Stimulated activated CD8-positive, alpha-beta memory T cell treated with anti-CD3 and anti-CD28 coated beads, Interleukin-15, amount 100 ng/mL, for 48 hours (primary cell): ENCODE results near the gene PLEKHB1.

Experiments used
- DNase-seq, 2 donors: peaks; one replicate each; pipeline ENCODE4 v3.0.0-alpha.2; 2020; ENCODE audit warnings: low read depth in 2 of 2

The PLEKHB1 gene, protein sequence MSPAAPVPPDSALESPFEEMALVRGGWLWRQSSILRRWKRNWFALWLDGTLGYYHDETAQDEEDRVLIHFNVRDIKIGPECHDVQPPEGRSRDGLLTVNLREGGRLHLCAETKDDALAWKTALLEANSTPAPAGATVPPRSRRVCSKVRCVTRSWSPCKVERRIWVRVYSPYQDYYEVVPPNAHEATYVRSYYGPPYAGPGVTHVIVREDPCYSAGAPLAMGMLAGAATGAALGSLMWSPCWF

DNA sequence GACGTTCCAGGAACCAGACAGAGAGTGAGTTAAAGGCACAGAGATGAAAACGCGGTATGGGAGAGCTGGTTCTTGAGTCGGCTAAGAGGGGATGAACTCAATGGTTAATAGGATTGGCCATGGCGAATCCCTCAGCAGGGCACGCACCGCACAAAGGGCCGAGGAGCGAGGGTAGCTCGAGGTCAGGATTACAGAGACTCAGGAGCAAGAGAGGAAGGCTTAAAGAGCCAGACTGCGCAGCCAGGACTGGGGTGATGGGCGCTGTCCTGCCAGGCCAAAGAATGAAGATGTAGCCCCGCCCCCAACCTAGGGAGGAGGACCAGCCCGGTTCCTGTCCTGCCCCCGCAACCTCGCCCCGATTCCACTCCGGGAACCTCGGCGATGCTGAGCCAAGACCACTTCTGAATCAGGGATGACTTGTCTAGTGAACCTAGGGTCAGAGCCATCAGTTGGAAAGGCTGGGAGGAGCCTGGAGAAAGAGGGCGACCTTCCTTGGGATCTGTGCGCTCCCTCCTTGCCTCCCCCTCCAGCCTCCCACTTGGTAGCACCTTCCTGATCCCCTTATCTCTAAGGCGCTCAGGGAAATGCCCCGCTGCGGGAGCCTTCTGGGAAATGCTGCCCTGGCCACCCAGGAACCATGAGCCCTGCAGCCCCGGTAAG is at the start of gene PLEKHB1:
TSS of gene PLEKHB1 (plus strand) at position 610 of the 660 bp plus-strand sequence. CDS start at position 638, 28 bp downstream.
- no peak for DNase-seq

DNA sequence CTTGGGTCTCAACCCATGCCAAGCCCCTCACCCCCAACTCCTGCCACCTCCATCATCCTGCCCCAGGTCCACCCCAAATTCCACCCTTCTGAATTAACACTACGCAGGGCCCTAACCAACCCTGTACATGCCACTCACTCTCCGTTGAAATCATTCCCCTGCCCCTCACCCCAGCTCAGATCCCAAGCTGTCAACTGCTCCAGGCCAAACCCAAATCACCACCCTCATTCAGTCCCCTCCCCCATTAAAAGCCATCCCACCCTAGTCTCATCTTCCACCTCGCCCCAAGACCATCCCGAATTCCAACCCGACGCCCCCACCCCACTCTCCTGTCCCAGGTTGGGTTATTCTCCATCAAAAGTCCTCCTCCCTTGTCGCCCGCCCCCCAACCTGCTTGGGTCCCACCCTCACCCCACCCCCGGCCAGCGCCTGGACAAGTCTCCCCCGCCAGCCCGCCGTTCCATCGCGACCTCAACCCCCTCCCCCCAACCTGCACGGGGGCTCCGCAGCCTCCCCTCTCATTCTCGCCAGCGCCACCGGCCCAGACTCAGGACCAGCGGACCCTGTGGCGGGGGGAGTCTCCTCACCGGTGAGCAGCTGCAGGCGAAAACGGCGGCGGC is 48.9 kb upstream of the PLEKHB1 start:
- no peak for DNase-seq

DNA sequence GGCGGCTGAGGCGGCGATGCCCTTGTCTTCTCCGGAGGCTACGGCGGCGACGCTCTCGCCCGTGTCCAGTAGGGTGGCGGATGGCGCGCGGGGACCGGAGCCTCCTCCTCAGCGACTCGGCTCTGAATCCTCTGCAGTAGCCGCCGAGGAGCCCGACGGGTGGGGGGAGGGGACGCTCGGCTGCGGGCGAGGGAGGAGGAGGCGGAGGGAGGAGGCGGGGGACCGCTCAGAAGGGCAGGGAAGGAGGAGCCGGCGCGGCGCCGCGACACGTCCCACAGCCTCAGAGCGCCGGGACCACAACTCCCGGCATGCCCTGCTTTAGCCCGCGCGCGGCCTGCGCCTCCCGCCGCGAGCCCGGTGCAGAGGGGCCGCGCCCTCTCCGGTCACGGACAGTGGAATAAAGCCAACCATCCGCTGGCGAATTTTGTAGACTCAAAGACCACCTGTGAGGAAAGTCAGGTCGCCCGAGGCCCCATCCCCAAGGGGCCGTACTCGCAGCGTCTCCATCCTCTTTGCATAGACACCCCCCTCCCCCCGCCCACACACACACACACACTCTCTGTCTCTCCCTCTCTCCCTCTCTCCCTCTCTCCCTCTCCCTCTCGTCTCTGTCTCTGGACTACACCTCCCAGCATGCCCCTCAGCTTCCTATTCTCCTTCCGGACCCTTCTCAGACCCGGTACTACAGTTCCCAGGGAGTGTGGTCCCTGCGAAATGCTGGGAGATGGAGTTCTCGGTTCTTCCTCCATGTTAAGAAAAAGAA is 48.2 kb upstream of the PLEKHB1 start, which contains the start of gene FAM168A:
TSS of gene FAM168A (minus strand) at position 157 of the 763 bp plus-strand sequence. CDS start 129,638 bp downstream, outside the sequence.
- peak; percentile 92 for DNase-seq

DNA sequence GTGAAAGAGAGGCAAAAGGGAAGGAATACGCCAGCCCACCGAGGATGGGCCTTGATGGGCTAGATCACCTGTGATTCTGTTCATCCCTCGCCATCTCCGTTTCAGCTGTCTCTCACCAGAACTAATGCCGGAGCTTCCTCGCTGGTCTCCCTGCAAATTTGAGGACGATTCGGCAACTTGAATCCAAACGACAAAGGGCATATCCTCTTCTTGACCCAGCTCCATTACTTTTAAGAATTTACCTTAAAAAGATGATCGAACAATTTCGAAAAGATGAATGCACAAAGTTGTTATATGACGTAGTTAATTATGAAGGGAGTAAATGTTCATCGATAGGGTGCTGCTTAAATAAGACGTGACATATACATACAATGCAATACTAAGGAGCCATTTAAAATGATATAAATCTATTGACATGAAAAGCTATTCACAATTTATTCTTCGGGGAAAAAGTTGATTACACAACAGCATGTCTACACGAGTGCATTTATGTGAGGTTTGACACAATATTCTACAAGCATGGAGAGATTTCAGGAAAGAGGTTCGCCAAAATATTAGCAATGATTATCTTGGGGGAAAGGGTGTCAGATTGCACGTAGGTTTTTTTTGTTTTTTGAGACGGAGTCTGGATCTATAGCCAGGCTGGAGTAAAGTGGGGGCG is 47.5 kb upstream of the PLEKHB1 start:
- no peak for DNase-seq

DNA sequence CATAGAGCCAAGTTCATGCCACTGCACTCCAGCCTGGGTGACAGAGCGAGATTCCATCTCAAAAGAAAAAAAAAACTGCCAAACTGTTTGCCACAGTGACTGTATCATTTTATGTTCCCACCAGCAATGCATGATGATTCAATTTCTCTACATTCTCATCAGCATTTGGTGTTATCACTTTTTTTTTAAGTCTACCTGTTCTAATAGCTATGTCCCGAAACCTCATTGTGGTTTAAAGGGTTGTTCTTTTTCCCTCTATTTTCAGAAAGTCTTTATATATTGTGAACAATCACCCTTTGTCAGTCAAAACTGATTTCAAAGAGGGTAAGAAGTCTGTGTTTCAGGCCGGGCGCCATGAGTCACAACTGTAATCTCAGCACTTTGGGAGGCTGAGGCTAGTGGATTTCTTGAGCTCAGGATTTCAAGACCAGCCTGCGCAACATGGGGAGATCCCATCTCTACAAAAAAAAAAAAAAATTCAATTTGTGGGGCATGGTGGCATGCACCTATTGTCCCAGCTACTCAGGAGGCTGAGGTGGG is 33.7 kb upstream of the PLEKHB1 start:
- no peak for DNase-seq

DNA sequence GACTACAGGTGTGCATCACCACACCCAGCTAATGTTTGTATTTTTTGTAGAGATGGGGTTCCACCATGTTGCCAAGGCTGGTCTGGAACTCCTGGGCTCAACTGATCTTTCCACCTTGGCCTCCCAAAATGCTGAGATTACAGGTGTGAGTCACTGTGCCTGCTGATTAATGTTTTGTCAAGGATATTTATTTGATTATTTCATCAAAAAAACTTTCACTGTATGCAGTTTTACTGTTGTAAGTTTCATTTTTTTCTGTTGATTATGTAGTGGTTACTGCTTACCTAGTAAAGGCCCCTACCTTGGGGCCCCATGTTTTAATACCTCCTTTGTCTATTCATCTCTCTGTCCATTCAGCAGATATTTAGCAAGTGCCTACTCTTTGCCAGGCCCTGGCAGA is 31.8 kb upstream of the PLEKHB1 start:
- no peak for DNase-seq

DNA sequence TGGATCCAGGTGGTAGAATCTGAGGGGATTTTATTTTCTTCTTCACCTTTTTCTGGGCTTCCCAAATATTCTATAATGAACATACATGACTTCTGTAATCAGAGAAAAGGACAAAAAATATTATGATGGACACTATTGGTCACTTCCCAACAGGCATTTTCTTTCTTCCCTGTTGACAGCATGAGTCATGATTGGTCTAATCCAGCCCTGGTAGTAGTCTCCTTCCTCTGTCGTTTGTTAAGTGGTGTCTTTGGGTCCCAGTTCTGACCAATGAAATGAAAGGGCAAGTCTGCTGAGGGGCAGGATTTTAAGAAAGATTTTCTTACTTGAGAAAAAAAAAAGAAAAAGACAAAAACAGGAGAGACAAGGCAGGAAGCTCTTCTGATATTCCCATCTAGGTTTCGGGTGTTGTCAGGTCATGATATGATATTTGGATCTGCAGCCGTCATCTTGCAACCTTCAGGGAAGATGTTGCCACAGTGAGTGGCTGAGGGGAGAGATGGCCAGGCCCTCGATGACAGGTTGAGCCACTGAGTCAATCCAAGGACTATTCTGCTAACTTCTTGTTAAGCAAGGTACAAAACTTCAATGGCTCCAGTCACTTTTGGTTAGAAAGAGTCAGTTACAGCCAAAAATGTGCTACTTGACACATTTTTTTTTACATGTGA is 23.3 kb upstream of the PLEKHB1 start:
- DNase-seq: no peak

DNA sequence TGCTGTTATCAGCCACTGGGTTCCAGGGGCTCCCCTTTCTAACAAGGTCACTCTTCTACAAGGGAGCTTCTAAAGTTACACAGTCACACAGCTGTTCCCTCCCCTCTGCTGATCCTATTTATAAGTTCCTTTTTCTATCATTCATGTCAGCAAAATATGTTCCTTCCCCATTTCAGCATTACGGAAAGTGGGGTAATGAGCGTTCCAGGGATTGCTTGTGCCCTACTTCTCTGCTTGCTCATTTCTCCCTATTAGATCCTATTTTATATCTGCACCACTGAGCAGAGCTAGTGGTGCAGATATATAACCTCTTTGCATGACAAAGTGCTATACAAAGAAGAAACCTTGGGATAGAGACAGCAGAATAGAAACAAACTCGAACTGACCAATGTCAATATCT is 22.7 kb upstream of the PLEKHB1 start:
- DNase-seq: no peak

DNA sequence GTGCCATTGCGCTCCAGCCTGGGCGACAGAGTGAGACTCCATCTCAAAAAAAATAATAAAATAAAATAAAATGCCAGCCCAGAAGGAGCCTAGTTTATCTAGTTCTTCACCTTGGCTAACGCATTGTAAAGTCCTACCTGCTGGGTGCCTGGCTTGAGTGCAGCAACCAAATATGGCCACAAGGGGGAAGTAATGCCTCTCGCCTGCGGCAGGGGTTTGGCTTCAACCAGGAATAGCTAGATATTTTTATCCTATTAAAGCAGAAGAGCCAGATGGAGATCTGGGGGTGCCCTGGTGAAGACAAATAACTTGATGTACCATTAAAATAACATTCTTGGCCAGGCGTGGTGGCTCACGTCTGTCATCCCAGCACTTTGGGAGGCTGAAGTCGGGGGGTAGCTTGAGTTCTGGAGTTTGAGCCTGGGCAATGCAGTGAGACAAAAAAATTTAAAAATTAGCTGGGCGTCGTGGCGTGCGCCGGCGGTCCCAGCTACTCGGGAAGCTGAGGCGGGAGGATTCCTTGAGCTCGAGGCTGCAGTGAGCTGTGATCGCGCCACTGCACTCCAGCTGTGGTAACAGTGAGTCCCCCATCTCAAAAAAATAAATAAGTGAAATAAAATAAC is 20.6 kb upstream of the PLEKHB1 start:
- peak; percentile 19 to 29 for DNase-seq

DNA sequence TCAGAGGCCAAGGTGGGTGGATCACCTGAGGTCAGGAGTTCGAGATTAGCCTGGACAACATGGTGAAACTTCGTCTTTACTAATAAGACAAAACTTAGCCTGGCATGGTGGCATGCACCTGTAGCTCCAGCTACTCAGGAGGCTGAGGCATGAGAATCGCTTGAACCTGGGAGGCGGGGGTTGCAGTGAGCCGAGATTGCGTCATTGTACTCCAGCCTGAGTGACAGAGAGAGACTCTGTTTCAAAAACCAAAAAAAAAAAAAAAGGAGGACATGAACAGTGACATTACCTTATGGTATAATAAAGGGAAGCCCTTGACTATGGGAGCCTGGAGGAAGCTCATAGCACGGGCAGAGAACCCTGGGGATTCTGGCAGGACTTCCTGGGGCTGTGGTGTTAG is 16.5 kb upstream of the PLEKHB1 start:
- DNase-seq: no peak

DNA sequence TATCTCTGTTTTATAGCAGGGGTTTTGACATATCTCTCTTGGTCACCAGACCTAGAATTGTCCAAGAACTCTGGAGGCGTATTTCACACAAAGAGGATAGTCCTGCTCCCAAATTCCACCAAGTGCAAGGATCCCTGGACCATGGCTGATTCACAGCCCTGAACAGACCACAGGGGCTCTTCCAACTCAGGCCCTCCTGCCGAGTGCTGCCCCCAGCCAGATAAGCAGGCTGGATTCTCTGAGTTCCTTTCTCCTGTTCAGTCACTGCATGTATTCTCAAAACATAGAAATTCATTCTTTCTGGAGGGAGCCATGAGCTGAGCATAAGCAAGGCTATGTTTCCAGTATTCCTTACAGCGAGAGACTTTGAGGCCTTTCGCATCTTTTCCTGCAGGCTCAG is 13.4 kb upstream of the PLEKHB1 start:
- DNase-seq: no peak

DNA sequence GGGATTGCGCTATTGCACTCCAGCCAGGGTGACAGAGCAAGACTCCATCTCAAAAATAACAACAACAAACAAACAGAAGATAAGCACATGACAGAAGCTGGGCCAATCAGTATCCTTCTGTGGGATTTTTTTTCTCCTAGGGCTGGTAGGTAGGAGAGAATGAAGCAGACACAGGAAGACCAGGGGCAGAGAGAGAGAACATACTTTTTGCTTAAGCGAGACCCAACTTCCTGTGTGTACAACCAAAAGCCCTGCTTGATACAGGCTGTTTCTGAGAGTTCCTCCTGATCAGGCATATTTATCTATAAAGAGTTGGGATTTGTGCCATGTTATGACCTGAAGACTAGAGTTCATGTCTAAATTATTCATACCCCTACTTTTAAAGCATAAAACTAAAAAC is 12.4 kb upstream of the PLEKHB1 start:
- no peak for DNase-seq

DNA sequence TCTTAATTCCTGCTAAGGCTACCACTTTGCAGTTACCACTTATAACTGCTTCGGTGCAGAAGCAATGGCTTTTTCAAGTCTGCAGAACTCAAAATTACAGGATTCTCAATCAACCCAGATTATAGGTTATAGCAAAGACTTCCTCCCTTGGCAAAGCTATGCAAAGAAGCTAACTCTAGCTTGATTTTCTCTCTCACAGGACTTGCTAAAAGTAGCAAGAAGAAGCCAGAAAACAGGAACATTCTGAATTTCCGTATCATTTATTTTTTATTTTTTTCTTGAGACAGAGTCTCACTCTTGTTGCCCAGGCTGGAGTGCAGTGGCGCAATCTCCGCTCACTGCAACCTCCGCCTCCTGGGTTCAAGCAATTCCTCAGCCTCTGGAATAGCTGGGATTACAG is 10.7 kb upstream of the PLEKHB1 start:
- no peak for DNase-seq

DNA sequence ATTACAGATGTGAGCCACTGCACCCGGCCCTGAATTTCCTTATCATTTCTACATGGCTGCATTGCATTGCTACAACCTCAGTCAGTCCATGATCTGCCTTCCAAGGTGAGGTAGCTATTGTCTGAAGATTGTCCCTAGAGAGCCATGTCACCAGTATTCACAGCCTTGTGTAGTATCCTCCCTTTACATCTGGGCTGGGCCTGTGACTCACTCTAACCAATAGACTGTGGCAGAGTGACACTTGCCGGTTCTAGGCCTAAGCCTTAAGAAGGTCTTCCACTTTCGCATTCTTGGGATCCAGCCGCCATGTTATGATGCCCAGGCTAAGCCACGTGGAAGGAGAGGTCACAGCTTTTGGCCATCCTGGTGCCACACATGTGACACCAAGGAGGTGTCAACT is 10.1 kb upstream of the PLEKHB1 start:
- DNase-seq: no peak

DNA sequence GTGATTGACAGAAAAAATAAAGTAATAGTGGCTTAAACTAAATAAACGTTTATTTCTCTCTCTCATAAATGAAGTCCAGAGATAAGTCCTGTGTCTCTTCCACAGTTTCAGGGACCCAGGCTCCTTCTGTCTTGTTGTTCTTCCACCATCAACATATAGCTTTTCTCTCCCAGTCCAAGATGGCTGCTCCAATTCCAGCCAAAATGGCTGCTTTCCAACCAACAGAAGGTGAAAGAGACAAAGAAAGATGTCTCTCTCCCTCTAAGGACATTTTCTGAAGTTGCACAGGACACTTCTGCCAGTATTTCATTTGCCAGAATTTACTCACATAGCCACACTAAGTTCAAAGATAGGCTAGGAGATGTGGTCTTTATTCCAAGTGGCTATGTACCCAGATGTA is 9.4 kb upstream of the PLEKHB1 start:
- DNase-seq: no peak

DNA sequence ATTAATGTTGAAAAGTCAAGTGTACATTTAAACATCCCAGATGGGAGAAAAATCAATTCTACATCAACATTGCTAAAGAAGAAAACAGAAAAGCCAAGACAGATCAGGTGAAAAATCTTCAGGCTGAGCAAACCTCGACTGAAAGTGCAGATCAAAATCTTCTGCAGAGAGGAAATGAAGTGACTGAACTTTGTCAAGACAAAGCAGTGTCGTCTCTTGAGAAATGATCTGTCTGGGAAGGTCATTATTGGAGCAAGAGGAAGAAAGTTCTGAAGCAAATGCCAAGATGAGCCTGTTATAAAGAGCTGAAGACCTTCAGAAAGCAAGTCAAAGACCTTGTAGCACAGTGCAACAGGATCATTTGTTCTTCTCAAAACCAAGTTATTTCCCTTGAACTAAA is 5.8 kb upstream of the PLEKHB1 start:
- DNase-seq: no peak

DNA sequence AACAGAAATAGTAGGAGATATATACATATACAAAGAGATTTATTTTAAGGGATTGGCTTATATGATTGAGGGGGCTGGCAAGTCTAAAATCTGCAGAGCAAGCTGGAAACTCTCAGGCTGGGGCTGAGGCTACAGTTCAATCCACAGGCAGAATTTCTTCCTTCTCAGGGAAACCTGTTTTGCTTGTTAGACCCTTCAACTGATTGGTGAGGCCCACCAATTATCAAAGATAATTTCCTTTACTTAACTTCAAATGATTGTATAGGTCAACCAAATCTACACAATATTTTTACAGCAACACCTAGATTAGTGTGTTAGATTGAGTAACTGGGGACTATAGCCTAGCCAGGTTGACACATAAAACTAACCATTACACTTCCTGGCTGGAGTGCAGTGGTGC is 4.7 kb upstream of the PLEKHB1 start:
- no peak for DNase-seq

DNA sequence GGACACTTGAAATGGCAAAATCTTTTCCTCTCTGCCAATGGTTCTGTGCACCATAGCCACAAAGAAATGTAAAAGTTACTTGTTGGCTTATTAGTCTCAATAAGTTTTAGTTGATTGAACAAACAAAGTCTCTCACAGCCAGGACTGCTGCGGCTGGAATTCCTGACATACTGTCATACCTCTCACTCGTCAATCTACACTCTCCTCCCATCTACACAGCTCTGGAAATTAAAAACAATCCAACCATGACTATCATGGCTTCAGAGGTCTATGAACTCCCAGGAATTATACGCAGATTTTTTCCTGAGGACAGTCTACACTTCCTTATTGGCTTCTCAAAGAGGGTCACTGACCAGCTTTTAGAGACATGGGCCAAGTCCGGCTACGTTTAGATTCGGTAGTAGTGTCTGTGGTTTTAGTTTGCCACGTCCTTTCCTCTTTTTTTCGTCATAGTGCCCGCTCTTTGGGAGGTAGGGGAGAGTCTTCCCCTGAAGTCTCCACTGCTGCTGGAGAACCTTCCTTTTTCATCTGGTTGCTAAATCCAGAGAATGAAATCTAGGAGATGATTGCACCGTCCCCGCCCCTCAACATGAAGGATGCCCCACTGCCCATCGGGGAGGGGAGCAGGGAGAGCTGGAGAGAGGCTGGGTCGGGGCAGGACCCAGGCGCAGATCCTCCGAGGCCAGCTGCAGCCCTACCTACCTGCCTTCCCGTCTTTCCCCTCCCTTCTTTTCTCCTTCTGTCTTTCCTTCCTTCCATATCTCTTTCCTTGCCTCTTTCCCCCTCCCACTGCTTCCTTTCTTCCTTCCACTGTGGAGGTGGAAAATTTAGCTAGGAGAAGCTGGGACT is 1.0 kb upstream of the PLEKHB1 start:
- DNase-seq: no peak

DNA sequence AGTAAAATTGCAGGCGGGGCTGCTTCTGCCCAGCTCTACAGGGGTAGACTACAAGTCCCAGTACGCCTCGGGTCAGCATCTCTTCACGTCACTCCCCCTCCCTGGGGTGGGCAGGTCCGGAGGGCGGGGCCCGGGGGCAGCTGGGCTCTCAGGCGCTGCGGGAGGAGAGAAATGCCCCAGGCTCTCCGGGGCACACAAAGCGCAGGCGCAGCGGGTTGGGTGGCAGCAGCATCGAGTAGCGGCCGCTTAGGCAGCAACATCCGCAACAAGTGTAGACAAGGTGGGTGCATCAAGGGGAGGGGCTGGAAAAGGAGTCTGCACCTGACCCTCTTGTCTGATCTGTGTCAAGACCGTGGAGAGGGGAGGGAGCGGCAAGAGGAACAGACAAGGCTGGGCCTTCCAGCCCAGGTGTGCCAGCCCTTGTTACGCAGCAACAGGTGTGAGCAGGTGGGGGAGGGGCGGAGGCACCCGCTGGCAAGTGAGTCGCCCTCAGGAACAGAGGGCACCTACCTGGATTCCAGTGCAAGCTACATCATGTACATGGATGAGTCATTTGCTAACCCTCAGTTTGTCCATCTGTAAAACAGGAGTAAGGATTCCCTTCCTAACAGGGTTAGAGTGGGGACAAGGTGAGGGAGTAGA is 1.2 kb downstream of the PLEKHB1 start:
- DNase-seq: peak; percentile 88 to 92
